ENCODE results near the gene ITGA5.

- TF ChIP-seq POLR2A (IDR thresholded peaks at IDR 0.05) (no peak), CTCF (IDR thresholded peaks at IDR 0.05) (no peak), POLR2AphosphoS5 (IDR thresholded peaks at IDR 0.05) (no peak)
These were observed 68.3 kb downstream of the ITGA5 start for GRCh38 chr12:54350743-54351142.

Measured in transverse colon (tissue), 4 donors.